ENCODE results near the gene CFAP157.

The CFAP157 gene

DNA sequence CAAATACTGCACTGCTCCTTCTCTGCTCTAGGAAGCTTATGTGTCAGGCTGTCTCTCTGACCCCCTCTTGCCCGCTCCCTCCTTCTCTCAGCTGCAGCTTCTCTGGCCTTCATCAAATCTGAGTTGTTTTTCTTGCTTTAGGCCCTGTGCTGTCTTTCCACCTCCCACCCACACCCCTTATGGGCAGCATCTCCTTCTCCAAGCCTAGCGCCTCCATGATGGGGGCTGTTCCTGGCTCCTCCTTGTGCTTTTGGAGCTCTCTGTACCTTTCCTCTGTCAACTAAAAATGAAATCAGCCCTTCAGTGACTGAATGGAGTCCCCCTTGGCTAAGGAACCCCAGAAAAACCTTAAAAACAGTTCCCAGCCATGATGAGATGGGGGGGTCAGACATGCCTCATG, 6.6 kb upstream of the CFAP157 start:
- Histone ChIP-seq H3K9ac (ENCODE audit: low read depth, low read length) (no peak overlapping the region), H3K4me1 (ENCODE audit: insufficient read depth, low read length) (no peaks in the 10 kb centered on the region; the same call in 1 of the 2 replicates), H3K36me3 (ENCODE audit: insufficient read depth, low read length) (no peaks in the 10 kb centered on the region), H3K9me3 (ENCODE audit: control insufficient read depth, insufficient read depth, low read length) (no peaks in the 10 kb centered on the region)

DNA sequence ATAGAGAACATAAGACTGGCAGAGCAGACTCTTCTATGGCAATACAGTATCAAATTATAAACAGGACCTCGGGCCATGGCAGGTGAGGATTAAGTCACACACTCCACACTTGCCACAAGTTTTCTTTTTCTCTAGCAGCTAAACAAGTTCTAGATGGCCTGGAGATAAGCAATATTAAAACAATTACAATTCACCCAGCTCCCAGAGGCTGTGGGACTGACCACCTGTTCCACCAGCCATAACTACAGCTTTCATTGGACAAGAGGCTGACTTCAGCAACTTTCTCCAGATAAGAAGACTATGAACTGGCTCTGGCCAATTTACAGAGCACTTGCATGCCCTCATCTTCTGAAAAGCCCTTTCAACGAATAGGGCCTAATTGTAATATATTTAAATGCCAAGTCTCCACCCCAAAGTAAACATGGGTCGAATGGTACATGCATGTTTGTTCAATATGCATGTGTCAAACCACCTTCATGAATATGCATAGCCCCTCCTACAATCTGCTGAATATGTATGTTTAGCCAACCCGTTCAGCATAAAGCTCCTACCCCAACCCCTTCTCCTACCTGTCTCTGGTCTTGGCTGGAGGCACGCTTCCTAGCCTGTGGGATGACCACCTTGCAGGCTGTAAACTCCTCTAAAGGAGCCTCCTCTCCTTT, 6.1 kb upstream of the CFAP157 start:
- Histone ChIP-seq H3K9me3 (ENCODE audit: control insufficient read depth, insufficient read depth, low read length) (no peaks in the 10 kb centered on the region), H3K36me3 (ENCODE audit: insufficient read depth, low read length) (no peaks in the 10 kb centered on the region), H3K4me1 (ENCODE audit: insufficient read depth, low read length) (no peaks in the 10 kb centered on the region; the same call in 1 of the 2 replicates), H3K9ac (ENCODE audit: low read depth, low read length) (no peak overlapping the region)

DNA sequence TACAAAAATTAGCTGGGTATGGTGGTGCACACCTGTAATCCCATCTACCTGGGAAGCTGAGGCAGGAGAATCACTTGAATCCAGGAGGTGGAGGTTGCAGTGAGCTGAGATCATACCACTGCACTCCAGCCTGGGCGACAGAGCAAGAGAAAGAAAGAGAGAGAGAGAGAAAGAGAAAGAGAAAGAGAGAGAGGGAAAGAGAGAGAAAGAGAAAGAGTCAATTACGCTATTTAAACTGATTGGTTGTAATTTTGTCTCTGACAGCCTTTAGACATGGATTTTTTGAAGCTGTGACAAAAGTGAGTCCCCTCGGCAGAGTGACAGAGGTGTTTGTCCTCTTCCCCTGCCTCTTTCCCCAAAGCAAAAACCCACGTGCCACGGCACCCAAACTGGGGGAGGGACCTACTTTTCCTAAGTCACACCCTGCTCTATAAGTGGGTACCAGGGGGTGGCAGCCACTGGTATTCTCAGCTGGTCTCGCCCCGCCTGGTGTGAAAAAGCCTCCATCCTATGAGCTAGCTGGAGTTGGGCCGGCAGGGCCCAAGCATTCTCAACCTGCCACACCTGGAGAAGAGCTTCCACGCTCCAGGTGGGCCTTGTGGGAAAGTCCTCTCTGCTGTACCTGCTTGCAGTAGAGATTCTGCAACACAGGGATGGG, 3.4 kb upstream of the CFAP157 start:
- H3K4me1 ChIP-seq (ENCODE audit: insufficient read depth, low read length) = no peaks in the 10 kb centered on the region; the same call in 1 of the 2 replicates
- H3K36me3 ChIP-seq (ENCODE audit: insufficient read depth, low read length) = no peaks in the 10 kb centered on the region

DNA sequence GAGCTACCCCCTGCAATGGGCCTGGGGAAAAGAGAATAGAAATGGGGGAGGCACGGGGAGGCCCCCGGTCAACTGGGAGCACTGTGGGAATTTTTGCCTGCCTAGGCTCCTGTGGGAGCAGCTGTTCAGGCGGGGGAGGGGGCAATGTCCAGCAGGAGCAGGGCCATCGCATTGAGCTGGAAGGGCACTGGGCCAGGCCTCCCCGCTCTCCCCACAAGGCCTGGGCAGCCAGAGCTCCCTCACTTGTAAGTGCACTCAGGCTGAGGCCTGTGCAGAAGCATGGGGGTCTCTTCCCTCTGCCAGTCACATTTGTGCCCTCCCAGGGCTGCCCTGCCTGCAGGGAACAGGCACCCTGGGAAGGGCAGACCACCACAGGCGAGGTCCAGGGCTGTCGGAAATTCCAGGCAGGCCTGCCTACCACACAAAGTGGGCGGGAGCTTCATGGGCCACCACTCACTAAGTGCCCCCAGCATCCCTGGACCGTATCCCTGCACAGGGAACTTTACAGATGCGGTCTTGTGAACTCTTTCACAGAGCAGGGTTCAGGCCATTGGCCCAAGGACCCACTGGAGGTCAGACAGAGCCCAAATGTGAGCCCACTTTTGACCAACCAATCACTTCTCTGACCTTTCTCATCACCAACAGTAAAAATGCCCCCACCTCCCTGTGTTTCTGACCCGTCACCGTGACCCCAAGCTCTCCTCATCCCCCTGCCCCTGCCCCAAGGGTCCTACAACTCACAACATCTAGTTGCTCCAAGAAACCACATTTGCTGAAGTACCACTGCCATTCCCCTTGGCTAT, 1.0 kb upstream of the CFAP157 start:
- Histone ChIP-seq H3K9ac (ENCODE audit: low read depth, low read length) (no peak overlapping the region), H3K9me3 (ENCODE audit: control insufficient read depth, insufficient read depth, low read length) (no peaks in the 10 kb centered on the region), H3K4me1 (ENCODE audit: insufficient read depth, low read length) (no peaks in the 10 kb centered on the region; the same call in 1 of the 2 replicates), H3K36me3 (ENCODE audit: insufficient read depth, low read length) (no peaks in the 10 kb centered on the region)

More for the DNA sequence above, 3.4 kb upstream of the CFAP157 start:
- Histone ChIP-seq H3K9me3 (ENCODE audit: control insufficient read depth, insufficient read depth, low read length) (no peaks in the 10 kb centered on the region), H3K9ac (ENCODE audit: low read depth, low read length) (no peak overlapping the region)

DNA sequence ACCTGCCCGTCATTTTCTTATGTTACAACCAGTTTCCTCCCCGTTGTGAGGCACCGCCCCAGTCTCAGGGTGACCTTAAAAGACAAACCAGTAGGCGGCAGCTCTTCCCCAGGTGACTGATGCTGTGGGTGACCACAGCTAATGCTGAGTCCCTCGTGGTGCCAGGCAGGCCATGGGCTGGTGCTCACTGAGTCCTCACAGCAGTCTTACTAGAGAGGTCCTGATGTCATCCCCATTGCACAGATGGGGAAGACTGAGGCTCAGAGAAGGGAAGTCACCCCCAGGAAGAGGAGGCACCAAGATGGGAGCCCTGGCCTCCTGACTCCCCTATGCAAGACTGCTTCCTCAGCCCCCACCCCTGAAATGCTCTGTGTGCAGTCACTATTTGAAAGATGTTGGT, 978 bp downstream of the CFAP157 start:
- no peak overlapping the region for H3K9ac ChIP-seq (ENCODE audit: low read depth, low read length)
- no peaks in the 10 kb centered on the region for H3K9me3 ChIP-seq (ENCODE audit: control insufficient read depth, insufficient read depth, low read length)
- no peaks in the 10 kb centered on the region for H3K36me3 ChIP-seq (ENCODE audit: insufficient read depth, low read length)
- H3K4me1 ChIP-seq (ENCODE audit: insufficient read depth, low read length) = no peaks in the 10 kb centered on the region; the same call in 1 of the 2 replicates

DNA sequence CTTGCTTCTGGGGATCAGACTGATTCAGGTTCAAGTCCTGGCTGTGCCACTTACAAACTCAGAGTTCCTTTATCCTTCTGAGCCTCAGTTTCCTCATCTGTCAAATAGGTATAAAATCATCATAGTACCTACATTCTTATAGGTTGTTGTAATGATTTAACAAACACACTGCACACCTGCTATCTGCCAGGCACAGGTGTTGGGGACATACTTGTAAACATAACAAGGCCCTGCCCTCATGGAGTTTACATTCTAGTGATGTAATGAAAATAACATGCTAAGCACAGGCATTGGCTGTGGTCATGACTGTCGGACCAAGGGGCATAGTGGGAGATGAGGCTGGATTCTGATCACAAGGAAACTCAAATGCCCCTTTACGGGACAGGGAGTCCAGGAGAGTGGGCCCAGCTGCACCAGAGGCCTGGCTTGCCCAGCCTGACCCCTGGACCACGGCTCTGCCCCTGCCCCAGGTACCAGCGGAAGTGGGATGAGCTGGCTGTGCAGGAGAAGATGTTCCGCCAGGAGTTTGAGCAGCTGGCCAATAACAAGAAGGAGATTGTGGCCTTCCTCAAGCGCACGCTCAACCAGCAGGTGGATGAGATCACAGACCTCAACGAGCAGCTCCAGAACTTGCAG, 2.3 kb downstream of the CFAP157 start:
- Histone ChIP-seq H3K9ac (ENCODE audit: low read depth, low read length) (no peak overlapping the region), H3K36me3 (ENCODE audit: insufficient read depth, low read length) (no peaks in the 10 kb centered on the region), H3K4me1 (ENCODE audit: insufficient read depth, low read length) (no peaks in the 10 kb centered on the region; the same call in 1 of the 2 replicates), H3K9me3 (ENCODE audit: control insufficient read depth, insufficient read depth, low read length) (no peaks in the 10 kb centered on the region)

DNA sequence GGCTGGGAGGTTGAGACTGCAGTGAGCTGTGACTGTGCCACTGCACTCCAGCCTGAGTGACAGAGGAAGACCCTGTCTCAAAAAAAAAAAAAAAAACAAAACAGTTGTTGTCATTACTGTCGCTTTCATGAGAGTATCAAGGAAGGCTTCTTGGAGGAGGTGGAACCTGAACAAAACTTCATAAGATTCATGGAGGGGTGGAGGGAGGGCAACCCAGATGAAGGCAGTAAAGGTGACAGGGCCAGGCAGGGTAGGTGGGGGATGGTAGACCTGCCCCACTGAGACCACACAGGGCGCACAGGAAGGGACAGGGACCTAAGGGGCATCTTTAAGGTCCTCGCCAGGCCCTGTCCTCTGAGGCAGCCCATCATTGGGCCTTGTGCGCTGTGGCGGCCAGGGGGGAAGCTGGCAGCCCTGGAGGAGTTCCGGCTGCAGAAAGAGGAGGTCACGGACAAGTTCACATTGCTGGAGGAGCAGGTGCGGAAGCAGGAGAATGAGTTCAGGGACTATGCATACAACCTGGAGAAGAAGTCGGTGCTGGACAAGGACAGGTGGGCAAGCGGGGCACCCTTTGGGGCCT, 3.5 kb downstream of the CFAP157 start:
- H3K36me3 ChIP-seq (ENCODE audit: insufficient read depth, low read length) = no peaks in the 10 kb centered on the region
- no peak overlapping the region for H3K9ac ChIP-seq (ENCODE audit: low read depth, low read length)
- H3K9me3 ChIP-seq (ENCODE audit: control insufficient read depth, insufficient read depth, low read length) = no peaks in the 10 kb centered on the region
- H3K4me1 ChIP-seq (ENCODE audit: insufficient read depth, low read length) = no peaks in the 10 kb centered on the region; the same call in 1 of the 2 replicates

DNA sequence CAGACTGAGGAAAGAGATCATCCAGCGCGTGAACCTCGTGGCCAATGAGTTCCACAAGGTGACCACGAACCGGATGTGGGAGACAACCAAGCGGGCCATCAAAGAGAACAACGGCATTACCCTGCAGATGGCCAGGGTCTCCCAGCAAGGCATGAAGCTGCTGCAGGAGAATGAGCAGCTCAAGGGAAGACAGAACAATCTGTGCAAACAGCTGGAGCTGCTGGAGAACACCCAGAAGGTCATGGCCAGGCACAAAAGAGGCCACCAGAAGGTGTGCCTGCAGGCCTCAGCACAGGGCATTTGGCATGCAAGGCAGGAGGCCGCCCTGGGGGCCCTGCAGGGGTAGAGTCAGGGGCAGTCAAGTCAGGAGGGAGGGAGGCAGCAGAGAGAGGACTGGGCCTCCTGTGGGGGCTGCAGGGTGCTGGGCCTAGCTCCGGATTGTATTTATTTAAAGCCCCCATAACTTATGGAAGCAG, 4.5 kb downstream of the CFAP157 start:
- Histone ChIP-seq H3K36me3 (ENCODE audit: insufficient read depth, low read length) (no peaks in the 10 kb centered on the region), H3K4me1 (ENCODE audit: insufficient read depth, low read length) (no peaks in the 10 kb centered on the region; the same call in 1 of the 2 replicates), H3K9ac (ENCODE audit: low read depth, low read length) (no peak overlapping the region), H3K9me3 (ENCODE audit: control insufficient read depth, insufficient read depth, low read length) (no peaks in the 10 kb centered on the region)

DNA sequence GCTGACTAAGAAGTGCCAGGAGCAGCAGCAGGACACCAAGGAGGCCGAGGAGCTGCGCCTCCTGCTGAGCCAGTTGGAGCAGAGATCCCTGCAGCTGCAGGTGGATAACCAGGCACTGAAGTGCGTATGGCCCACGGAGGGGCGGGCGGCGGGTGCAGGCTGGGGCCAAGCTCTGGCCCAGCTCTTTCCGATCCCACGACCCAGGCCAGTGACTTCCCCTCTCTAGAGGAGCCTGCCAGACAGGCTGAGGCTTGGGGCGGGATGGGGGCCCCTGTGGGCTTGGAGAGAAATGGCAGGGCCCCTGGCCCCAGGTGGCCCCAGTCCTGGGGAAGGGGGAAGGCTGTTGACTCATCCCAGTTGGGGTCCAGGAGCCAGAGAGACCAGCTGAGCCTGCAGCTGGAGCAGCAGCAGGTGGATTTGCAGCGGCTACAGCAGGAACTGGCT, 5.1 kb downstream of the CFAP157 start:
- H3K9ac ChIP-seq (ENCODE audit: low read depth, low read length) = no peak overlapping the region
- H3K36me3 ChIP-seq (ENCODE audit: insufficient read depth, low read length) = no peaks in the 10 kb centered on the region
- H3K4me1 ChIP-seq (ENCODE audit: insufficient read depth, low read length) = no peaks in the 10 kb centered on the region; the same call in 1 of the 2 replicates
- H3K9me3 ChIP-seq (ENCODE audit: control insufficient read depth, insufficient read depth, low read length) = no peaks in the 10 kb centered on the region

DNA sequence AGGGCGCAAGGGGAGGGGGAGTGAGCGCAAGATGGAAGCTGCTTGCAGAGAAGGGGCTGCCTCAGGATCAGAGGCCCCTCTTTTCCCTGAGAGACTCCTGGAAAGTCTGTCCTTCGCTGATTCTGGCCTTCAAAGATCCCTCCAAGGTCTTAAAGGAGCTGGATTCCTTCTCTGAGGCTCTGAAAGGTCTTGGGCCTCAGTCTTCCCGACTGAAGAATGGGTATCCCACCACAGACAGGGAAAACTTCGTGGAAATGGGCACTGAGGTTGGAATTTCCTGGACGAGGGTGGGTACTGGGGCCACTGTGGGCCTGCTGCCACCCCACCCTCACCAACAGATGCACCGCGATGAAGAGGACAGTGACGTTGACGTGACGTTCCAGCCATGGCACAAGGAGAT, 5.6 kb downstream of the CFAP157 start:
- Histone ChIP-seq H3K4me1 (ENCODE audit: insufficient read depth, low read length) (no peaks in the 10 kb centered on the region; the same call in 1 of the 2 replicates), H3K9me3 (ENCODE audit: control insufficient read depth, insufficient read depth, low read length) (no peaks in the 10 kb centered on the region), H3K36me3 (ENCODE audit: insufficient read depth, low read length) (no peaks in the 10 kb centered on the region), H3K9ac (ENCODE audit: low read depth, low read length) (no peak overlapping the region)

DNA sequence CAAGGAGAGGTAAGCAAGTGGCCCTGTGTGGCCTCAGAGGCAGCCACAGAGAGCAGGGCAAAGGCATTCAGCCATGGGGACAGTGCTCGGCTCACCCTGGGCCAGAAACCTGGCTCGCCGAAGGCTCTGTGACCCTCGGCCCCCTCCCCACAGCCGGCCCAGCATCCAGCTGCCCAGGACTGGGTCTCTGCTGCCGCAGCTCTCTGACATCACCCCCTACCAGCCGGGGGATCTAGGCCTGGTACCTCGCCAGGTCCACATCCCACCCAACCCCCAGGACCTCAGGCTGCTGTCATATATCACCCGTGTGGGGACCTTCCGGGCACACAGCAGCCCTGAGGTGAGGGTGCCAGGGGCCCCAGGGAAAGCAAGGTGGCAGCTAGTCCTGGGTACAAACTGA, 6.1 kb downstream of the CFAP157 start:
- Histone ChIP-seq H3K9me3 (ENCODE audit: control insufficient read depth, insufficient read depth, low read length) (no peaks in the 10 kb centered on the region), H3K36me3 (ENCODE audit: insufficient read depth, low read length) (no peaks in the 10 kb centered on the region), H3K9ac (ENCODE audit: low read depth, low read length) (no peak overlapping the region), H3K4me1 (ENCODE audit: insufficient read depth, low read length) (no peaks in the 10 kb centered on the region; the same call in 1 of the 2 replicates)

DNA sequence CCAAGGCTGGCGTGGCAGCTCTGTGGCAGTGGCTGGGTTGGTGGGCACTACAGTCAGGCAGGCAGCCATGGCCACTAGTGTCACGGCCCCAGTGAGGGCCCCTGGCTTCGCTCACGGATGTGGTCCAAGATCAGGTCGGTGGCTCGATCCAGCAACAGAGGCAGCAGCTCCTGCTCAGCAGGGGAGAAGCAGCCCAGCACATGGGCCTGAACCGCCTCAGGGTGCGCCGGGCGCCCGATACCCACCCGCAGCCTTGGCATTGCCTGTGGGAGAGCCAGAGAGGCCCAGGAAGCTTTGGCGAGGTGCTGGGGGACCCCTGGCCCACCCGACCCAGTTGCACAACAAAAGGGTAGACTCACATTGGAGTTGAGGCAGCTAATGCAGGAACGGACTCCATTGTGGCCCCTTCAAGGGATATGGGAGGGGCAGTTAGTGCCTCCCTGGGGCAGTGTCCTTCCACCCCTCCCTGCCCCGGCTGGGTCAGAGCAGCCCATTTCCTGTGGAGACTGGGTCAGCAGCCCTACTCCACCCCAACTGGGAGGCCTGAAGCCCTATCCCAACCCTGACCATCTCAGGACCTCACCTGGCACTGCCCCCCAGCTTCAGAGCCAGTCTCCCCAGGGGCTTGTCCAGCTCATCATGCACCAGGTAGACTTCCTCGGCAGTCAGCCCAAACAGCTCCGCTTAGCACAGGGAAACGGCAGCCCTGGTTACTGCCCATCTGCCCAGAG, 7.4 kb downstream of the CFAP157 start:
- Histone ChIP-seq H3K36me3 (ENCODE audit: insufficient read depth, low read length) (no peaks in the 10 kb centered on the region), H3K9me3 (ENCODE audit: control insufficient read depth, insufficient read depth, low read length) (no peaks in the 10 kb centered on the region), H3K9ac (ENCODE audit: low read depth, low read length) (peak overlapping the region; percentile 19; the same call in 1 of the 2 replicates), H3K4me1 (ENCODE audit: insufficient read depth, low read length) (no peaks in the 10 kb centered on the region; the same call in 1 of the 2 replicates)

DNA sequence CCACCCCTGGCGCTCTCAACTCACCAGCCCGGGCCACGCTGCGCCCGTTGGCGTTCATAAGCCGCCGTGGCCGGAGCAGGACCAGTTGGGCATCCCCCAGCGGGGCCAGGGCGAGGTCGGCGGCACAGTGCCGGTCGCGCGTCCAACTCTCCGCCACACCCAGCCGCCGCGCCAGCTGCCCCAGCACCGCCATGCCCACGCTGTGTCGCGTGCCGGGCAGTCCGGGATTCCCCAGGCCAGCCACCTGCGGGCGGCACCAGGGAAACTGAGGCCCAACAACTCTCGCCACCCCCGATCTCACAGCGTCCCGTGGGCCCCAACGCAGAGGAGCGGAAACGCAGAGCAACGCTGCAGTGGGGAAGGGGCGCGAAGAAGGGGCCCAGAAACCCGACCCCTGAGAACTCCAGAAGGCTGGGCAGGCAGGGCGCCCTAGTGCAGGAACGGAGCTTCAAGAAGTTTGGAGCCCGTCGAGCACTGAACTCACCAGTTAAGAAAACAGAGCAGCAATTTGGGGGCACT, 8.2 kb downstream of the CFAP157 start:
- H3K9me3 ChIP-seq (ENCODE audit: control insufficient read depth, insufficient read depth, low read length) = no peaks in the 10 kb centered on the region

More for the DNA sequence above, 8.2 kb downstream of the CFAP157 start:
- Histone ChIP-seq H3K4me1 (ENCODE audit: insufficient read depth, low read length) (no peaks in the 10 kb centered on the region; the same call in 1 of the 2 replicates), H3K36me3 (ENCODE audit: insufficient read depth, low read length) (no peaks in the 10 kb centered on the region), H3K9ac (ENCODE audit: low read depth, low read length) (peak overlapping the region; percentile 84; the same call in 1 of the 2 replicates)
